BE2C (cell line): ENCODE measurements around the gene RNF151.

ENCODE experiments used
- DNase-seq: peaks from one replicate; pipeline ENCODE4 v3.0.0-alpha.2; 2020
- H3K27me3 ChIP-seq: fragments of 250-450 bp; sonication (Bioruptor Pico); 2 replicates; pipeline ENCODE4 v1.5.1; 2020; ENCODE audit warnings: mild to moderate bottlenecking
- H3K36me3 ChIP-seq: fragments of 250-450 bp; sonication (Bioruptor Pico); 2 replicates; pipeline ENCODE4 v1.5.1; 2020; ENCODE audit warnings: mild to moderate bottlenecking
- H3K4me1 ChIP-seq: fragments of 250-450 bp; sonication (Bioruptor Pico); 2 replicates; pipeline ENCODE4 v1.5.1; 2020
- H3K4me3 ChIP-seq: 2 replicates; pipeline ENCODE4 v1.5.1; 2011; ENCODE audit warnings: low read depth, low read length
- H3K9me3 ChIP-seq: fragments of 250-450 bp; sonication (Bioruptor Pico); 2 replicates; pipeline ENCODE4 v1.5.1; 2020
- CTCF ChIP-seq: IDR thresholded peaks from 2 replicates; pipeline ENCODE4 v1.5.1; 2012; ENCODE audit warnings: mild to moderate bottlenecking, low read depth, low read length

Gene RNF151

GRCh38 chr16:1920727-1921171 lies 45.9 kb upstream of the RNF151 start:
- Histone ChIP-seq H3K4me1 (no peaks in the 10 kb centered on the region), H3K9me3 (no peaks in the 10 kb centered on the region; the same call in 1 of the 2 replicates), H3K4me3 (no peak overlapping the region), H3K27me3 (peaks cover 57% of the 10 kb centered on the region), H3K36me3 (no peaks in the 10 kb centered on the region)
- peak; percentile 66 for DNase-seq
- no peak for TF ChIP-seq CTCF

- Histone ChIP-seq H3K4me3 (no peak overlapping the region), H3K9me3 (no peaks in the 10 kb centered on the region; the same call in 1 of the 2 replicates), H3K27me3 (peaks cover 45% of the 10 kb centered on the region), H3K4me1 (no peaks in the 10 kb centered on the region), H3K36me3 (no peaks in the 10 kb centered on the region)
- no peak for DNase-seq
- no peak for TF ChIP-seq CTCF
Observed at GRCh38 chr16:1922357-1922756, 44.3 kb upstream of the RNF151 start.

DNA sequence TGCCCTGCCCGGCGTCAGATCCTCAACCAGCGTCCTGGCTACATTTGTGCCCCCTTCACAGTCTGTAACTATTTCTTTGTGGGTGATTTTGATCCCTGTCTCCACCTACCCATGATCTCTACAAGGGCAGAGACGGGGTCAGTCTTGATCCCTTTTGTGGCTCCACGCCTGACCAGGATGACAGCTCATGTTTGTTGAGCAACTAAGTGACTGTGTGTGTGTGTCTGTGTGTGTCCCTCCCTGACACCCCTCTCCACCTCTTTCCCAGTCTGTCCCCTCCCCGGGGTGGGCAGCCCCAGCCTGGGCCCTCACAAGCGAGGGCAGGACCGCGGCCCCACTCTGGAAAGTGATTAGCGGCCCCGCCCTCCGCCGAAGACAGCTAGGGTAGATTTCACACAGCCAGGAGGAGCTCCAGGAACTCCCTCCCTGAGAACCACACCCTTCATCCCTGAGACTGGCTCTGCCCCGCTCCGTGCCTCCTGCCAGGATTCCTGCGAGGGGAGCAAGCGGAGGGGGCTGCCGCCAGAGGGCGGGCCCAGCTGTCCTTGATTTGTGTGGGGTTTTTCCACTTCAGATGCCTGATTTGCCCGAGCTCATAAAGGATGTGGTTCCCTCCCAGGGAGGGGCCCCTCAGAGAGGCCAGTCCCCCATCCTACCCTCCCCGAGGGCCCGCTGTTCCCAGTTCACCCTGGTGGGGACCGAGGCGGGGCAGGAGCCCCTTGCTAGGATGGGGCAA lies 43.2 kb upstream of the RNF151 start:
- Histone ChIP-seq H3K36me3 (no peaks in the 10 kb centered on the region), H3K27me3 (peaks cover 35% of the 10 kb centered on the region), H3K4me1 (no peaks in the 10 kb centered on the region), H3K9me3 (no peaks in the 10 kb centered on the region; the same call in 1 of the 2 replicates), H3K4me3 (no peak overlapping the region)
- TF ChIP-seq CTCF: peak; percentile 43
- DNase-seq: peak; percentile 60

DNA sequence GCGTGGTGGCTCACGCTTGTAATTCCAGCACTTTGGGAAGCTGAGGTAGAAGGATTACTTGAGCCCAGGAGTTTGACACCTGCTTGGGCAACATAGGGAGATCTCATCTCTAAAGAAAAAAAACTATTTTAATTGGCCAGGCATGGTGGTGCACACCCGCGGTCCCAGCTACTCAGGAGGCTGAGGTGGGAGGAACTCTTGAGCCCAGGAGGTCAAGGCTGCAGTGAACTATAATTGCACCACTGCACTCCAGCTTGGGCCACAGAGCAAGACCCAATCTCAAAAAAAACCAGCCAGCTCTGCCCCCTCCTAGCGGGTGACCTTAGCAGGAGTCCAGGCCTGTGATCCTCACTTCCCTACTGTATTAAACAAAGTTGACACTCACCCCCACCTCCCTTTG lies 42.6 kb upstream of the RNF151 start:
- no peak overlapping the region for H3K4me3 ChIP-seq
- no peaks in the 10 kb centered on the region; the same call in 1 of the 2 replicates for H3K9me3 ChIP-seq
- H3K4me1 ChIP-seq: no peaks in the 10 kb centered on the region
- H3K36me3 ChIP-seq: no peaks in the 10 kb centered on the region
- H3K27me3 ChIP-seq: peaks cover 29% of the 10 kb centered on the region
- no peak for DNase-seq
- TF ChIP-seq CTCF: no peak

DNA sequence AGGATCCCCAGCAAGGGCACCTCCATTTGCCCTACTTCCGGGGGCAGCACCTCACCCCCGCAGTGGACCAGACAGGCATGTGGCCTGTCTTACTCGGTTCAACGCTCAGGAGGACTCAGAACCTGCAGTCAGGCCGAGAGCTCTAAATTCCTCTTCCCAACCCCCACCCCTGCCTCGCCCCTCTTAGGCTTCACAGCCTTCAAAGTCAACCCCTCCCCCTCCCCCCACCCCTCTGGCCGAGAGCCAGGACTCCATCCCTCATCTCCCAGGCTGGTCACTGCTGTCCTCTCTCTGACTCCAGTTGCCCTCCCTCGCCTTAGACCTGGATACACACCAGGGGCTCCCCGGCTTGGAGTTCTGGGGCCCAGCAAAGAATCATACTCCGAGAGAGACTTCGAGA lies 40.4 kb upstream of the RNF151 start:
- DNase-seq: no peak
- TF ChIP-seq CTCF: no peak
- Histone ChIP-seq H3K36me3 (no peaks in the 10 kb centered on the region), H3K27me3 (peaks cover 10% of the 10 kb centered on the region), H3K4me3 (no peak overlapping the region), H3K9me3 (no peaks in the 10 kb centered on the region; the same call in 1 of the 2 replicates), H3K4me1 (no peaks in the 10 kb centered on the region)

GRCh38 chr16:1929105-1929504 lies 37.6 kb upstream of the RNF151 start:
- Histone ChIP-seq H3K4me3 (peak overlapping the region; percentile 61), H3K27me3 (no peaks in the 10 kb centered on the region), H3K36me3 (no peaks in the 10 kb centered on the region), H3K9me3 (no peaks in the 10 kb centered on the region), H3K4me1 (no peaks in the 10 kb centered on the region)
- TF ChIP-seq CTCF: no peak
- DNase-seq: peak; percentile 61
